NOMO-1 treated with dmso at 0.1 percent for 144 hours (cell line): ENCODE results near the gene CST6.

Experiments used
- DNase-seq: peaks from one replicate; lab custom pipeline; 2025; ENCODE audit not compliant: unreplicated experiment; lab: John Stamatoyannopoulos, UW

Gene CST6, protein sequence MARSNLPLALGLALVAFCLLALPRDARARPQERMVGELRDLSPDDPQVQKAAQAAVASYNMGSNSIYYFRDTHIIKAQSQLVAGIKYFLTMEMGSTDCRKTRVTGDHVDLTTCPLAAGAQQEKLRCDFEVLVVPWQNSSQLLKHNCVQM

DNA sequence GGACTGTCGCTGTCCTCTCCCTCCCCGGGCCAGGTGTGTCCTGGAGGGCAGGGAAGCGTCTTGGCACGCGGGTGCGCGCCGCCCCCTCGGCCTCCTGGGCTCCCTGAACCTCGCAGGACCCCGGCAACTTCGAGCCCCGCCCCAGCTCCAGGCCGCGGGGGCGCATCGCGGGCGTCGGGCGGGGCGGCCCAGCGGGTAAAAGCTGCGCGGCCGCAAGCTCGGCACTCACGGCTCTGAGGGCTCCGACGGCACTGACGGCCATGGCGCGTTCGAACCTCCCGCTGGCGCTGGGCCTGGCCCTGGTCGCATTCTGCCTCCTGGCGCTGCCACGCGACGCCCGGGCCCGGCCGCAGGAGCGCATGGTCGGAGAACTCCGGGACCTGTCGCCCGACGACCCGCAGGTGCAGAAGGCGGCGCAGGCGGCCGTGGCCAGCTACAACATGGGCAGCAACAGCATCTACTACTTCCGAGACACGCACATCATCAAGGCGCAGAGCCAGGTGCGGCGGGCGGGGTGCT is at the start of gene CST6:
TSS of gene CST6 (plus strand) at position 224 of the 519 bp plus-strand sequence. CDS start at position 261, 37 bp downstream.
- DNase-seq: no peak

DNA sequence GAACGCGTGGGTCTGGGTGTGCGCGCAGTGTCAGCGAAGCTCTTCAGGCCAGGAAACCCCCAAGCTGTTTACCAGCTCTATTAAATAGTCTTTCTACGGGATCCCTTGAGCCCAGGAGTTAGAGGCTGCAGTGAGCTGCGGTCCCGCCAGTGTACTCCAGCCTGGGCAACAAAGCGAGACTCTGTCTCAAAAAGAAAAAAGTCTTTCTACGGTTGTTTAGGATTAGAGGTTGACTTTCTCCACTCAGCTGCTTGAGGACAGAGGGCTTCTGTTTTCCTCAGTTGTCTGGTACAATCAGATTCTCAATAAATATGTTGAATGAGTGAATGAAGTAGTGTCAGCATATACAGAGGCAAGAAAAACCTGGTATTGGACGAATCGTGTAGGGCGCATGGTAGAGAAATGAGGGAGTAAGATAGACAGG is 49.7 kb upstream of the CST6 start:
- DNase-seq: no peak

DNA sequence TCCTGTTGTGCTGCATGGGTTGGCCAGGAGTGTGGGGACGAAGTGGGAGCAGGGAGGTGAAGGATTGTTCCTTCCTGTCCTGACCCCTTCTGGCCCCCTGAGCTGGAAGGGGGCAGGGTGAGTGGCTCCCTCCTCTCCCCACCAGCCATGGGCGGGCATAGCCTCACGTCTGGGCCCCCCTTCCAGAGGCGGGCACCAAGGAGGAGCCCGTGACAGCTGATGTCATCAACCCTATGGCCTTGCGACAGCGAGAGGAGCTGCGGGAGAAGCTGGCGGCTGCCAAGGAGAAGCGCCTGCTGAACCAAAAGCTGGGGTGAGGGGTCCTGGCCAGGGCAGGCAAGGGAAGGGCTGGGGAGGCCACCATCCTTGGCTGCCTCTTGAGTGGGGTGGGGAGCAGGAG is 46.9 kb upstream of the CST6 start:
- no peak for DNase-seq

DNA sequence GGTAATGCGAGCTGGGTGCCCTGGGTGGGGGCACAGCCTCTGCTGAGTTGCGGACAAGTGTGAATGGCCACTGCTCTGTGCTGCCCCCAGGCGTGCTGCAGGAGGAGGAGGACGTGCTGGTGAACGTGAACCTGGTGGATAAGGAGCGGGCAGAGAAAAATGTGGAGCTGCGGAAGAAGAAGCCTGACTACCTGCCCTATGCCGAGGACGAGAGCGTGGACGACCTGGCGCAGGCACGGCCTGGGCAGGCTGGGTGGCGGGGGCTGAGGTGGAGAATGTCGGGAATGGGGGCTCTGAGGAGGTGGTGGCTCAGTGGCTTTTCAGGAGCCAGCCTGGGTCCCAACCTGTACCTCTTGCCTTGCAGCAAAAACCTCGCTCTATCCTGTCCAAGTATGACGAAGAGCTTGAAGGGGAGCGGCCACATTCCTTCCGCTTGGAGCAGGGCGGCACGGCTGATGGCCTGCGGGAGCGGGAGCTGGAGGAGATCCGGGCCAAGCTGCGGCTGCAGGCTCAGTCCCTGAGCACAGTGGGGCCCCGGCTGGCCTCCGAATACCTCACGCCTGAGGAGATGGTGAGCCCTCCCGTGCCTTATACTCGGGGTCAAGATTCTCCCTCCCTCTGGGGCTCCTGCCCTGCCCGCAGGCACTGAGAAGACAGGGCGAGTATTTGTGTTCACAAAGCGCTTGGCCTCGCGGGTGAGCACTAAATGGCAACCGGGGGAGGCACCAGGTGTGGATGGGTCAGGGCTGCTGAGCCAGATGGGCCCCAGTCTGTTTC is 45.6 kb upstream of the CST6 start:
- DNase-seq: no peak

DNA sequence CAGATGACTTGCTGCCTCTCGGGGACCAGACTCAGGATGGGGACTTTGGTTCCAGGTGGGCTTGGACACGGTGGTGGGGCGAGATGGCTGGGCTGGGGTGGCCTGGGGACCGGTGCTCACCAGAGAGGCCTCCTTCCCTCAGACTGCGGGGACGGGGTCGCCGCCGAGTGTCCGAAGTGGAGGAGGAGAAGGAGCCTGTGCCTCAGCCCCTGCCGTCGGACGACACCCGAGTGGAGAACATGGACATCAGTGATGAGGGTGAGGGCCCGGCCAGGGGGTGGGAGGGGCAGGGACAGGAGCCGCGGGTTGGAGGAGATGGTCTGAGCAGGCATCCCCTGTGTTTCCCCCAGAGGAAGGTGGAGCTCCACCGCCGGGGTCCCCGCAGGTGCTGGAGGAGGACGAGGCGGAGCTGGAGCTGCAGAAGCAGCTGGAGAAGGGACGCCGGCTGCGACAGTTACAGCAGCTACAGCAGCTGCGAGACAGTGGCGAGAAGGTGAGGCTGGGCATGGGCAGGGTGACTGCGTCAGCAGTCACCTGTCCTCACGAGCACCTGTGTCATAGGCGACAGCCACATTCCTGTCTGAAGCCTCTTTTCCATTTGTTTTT is 44.4 kb upstream of the CST6 start:
- no peak for DNase-seq

DNA sequence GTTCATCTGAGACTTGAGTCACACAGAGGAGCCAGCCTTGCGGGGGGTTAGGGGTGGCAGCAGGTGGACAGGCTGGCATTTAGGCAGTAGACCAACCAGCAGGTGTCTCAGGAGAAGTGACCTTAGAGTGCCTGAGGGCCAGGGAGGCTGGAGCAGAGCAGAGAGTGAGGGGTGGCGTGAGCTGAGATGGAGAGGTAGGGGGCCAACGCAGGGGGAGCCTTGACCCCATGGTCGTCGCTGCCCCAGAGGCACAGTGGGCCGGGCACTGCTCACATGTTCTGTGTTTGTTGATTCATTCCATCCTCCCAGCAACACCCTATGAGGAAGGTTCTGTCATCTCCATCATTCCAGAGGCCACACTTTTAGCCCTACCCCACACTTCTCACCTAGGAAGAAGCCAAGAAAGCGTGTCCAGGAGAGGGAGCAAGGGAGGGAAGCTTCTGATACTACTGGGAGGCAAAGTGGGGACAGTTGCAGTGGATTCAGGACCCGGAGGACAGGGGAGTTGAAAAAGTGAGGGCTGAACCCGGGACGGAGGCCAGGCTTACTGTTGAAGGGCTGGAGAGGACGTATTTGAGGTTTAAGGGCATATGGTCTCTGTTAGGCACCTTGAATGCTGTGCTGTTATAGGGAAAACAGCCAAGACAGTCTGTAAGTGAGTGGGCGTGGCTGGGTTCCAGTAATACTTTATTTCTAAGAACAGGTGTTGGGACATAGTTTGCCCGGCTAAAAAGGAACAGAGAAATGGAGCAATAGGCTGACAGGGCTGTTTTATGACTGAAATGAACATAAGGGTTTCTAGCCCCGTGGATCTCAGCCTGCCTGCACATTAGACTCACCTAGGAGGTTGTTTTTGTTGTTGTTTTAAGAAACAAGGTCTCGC is 43.0 kb upstream of the CST6 start:
- DNase-seq: no peak

DNA sequence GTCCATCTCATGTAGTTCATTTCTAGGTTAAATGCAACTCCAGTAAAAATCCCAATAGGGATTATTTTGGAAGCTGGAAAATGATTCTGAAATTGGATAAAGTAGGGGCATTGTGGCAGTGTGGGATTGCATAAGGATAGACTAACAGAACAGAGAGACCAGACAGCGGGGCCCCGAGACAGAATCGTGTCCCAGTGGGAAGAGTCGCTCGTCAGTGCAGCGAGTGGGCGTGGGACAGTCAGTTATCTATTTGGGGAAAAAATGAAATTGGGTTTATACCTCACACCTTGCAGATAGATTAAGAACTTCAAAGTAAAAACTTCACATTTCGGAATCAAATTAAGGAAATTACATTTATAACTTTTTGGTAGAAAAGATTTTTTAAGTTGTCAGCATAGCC is 39.7 kb upstream of the CST6 start:
- no peak for DNase-seq

DNA sequence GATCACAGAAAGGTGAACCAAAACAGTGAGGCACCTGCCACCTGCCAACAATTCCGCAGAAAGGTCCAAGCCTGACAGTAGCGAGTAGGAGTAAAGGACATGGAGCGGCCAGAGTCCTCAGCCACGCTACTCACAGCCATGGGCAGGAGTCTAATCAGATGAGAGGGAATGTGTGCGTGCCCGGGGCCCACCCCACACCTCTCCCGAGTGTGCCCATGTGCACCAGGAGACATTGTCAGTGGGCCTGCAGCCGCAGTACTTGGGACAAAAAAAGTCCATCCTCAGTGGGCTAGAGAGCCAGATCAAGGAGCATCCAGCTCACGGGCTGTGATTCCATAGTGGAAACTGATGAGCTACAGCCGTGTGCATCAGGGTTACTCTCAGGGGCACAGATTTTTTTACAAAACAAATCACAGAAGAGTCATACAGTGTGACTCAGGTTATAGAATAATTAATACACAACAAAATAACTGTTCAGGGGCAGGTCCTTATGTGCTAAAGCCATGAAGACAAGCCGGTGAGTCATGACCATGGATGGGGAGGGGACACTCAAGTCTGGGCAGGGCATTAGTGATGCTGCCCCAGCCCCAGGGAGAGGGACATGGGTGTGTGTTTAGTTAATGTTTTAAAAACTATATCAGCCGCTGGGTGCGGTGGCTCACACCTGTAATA is 38.2 kb upstream of the CST6 start:
- DNase-seq: no peak

DNA sequence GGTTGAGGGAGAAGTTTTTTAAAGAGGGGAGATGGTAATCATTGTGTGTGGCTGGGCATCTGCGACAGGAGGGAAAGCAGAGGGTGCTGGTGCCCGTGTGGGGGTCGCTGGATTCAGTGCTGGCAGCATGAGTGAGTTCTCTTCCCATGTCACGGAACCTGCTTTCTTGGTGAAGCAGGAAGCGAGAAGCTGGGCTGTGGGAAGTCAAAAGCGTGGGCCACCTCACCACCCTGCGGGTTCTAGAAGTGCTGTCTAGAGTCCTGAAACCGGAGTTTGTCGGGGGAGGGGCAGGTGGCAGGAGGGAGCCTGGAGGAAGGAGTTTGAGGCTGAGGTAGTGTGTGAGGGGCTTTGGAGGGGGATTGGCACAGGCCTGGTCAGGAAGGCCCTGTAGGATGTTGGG is 36.0 kb upstream of the CST6 start:
- DNase-seq: no peak

DNA sequence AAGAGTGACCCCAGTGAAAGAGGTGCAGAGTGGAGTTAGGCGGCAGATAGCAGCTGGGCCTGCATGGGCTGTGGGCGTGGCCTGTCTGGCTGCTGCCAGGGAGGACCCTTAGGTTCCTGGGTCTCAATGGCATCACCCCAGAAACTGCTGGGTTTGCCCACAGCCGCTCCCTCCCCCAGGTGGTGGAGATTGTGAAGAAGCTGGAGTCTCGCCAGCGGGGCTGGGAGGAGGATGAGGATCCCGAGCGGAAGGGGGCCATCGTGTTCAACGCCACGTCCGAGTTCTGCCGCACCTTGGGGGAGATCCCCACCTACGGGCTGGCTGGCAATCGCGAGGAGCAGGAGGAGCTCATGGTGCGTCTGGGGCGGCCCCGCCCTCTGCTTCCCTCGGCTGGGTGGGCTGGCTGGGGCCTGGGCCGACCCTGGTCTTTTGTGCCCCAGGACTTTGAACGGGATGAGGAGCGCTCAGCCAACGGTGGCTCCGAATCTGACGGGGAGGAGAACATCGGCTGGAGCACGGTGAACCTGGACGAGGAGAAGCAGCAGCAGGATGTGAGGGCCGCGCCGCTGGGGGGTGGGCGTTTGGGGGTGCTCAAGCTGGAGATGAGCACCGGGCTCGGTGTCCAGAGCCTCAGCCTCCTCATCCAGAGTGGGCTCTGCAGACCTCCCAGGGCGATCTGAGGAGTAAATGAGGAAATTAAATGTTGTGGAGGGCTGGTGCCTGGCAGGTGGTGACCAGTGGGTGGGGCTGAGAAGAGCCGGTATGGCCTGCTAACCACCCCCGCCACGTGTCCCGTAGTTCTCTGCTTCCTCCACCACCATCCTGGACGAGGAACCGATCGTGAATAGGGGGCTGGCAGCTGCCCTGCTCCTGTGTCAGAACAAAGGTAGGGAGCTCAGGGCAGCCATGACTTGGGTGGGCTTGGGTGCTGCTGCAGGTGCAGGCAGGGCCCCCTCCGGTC is 35.3 kb upstream of the CST6 start:
- DNase-seq: no peak

DNA sequence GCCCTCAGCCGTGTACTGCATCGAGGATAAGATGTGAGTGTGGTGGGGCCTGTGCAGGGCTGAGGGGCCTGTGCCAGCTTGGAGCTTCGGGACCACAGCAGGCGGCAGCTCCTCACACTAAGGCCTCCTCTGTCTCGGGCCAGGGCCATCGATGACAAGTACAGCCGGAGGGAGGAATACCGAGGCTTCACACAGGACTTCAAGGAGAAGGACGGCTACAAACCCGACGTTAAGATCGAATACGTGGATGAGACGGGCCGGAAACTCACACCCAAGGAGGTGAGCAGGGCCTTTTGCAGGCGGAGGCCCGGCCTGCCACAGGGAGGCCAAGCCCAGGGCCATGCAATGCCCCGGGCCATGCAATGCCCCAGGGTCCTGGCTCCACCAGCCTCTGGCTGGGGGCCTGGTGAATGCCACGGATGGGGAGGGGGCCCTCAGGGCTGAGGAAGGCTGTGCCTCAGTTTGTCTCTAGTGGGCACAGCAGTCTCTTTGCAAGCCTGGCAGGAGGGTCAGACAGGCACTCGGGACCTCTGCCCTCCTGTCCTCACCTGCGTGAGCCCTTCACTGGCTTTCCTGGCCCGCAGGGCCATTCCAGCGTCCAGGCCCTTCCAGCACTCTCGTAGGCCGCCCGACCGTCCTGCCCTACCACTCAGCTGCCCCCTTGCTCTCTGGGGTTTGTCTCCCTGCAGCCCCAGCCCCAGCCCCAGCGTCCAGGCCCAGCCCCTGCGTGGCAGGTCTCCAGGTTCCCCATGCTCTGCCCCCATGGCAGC is 34.0 kb upstream of the CST6 start:
- no peak for DNase-seq

DNA sequence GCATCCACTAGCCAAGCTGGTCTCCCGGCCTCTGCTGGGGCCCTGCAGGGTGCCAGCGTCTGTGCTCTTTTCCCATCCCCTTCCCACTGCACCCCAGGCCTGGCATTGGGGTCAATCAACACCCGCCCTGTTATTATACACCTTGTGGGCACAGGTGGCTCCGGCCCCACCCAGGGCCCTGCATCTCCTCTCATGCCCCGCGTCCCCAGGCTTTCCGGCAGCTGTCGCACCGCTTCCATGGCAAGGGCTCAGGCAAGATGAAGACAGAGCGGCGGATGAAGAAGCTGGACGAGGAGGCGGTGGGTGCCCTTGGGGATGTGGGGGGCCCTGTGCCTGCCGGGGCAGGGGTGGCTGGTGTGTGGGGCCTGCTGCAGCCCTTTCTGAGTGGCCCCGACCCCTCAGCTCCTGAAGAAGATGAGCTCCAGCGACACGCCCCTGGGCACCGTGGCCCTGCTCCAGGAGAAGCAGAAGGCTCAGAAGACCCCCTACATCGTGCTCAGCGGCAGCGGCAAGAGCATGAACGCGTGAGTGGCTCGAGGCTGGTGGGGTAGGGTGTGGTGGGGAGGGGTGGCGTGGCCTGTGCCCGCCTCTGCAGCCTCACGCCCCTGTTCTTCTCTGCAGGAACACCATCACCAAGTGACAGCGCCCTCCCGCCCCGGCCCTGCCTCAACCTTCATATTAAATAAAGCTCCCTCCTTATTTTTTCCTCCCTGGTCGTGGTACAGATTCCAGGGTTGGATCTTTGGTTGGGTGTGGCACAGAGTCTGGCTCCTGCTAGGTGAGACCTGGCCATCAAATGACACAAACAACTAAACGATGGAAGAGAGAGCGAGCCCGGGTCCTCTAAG is 33.2 kb upstream of the CST6 start:
- DNase-seq: no peak

DNA sequence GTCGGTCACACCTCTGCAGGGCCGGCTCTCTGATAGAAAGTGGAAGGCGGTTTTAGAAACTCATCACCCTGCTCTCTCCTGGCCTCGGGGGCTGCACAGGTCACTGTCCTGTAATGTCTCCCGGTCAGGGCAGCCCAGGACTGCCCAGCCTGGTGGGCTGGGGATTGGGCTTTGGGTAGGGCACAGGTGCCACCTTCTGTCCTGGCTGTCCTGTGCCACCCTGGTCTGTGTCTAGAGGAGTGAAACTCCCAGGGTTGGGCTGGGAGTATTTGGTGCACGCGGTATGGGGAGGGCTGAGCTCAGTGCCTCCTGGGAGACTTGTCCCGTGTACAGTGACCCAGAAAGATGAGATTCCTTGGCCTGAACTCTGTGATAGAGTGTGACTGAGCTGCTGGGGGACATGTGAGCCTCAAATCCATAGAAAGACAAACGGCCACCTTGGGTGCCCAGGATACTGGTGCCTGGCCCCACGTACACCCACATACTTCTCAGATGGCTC is 32.5 kb upstream of the CST6 start:
- DNase-seq: no peak

DNA sequence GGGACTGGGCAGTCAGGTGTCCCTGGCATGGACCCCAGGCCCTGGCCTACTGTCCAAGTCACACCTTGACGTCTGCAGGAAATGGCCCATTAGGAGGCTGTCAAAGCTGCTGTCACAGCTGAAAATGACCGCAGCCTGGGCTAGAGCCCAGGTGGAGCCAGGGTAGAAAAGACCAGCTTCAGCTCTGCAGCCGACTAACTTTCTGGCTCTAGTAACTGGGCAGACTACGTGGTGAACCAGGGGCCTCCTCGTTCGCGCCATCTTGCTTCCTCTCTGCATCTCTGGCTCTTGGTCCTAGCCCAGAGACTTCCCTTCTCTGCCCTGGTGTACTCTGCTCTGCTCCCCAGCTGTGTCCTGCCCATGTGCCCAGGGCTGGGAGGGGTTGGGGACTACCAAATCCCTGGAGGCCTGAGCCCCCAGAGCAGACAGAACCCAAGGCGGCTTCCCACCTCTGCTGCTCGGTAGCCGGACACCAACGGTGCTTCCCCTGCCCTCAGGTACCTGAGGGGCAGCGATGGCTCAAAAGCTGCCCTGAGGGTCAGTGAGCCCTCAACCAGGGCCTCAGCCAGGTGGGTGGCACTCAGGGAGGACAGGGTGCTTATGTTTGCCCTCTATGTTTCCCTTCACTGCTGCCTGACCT is 30.6 kb upstream of the CST6 start:
- no peak for DNase-seq

DNA sequence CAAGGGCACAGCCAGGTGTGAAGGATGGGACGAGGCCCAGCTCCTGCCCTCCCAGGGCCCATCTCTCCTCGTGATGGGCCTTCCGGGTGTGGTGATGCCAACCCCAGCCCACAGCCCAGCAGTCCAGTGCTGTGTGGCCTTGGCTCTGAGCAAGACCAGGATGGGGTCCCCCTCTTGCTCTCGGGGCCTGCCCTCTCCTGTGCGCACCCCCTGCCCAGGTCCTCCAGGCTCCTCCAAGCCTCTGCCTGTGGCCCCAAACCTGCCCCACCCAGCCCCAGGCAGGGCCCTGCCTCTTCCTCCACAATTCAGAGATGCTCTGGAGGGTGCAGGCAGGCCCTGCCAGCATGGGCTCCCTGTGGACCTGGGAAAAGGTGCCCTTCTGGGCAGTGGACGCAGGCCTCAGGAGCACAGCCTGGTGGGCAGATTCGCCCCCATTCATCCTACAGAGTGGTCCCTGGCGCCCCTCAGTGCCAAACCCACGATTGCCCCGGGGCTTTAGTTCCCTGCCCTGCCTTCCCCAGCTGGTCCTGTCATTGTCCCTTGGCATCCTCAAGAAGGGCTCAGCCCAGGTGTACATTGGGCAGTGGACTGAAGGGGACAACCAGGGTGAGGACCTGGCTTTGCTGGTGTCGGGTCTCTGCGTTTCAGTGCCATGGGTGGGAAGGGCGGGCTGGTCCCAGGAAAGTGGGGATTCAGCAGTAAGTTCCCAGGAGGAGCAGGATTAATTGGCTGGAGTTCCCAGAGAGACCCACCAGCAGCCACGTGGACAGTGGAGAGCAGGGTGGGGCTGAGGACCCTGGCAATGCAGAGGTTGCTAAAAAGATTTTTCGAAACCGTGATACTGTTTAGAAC is 29.6 kb upstream of the CST6 start:
- DNase-seq: no peak

DNA sequence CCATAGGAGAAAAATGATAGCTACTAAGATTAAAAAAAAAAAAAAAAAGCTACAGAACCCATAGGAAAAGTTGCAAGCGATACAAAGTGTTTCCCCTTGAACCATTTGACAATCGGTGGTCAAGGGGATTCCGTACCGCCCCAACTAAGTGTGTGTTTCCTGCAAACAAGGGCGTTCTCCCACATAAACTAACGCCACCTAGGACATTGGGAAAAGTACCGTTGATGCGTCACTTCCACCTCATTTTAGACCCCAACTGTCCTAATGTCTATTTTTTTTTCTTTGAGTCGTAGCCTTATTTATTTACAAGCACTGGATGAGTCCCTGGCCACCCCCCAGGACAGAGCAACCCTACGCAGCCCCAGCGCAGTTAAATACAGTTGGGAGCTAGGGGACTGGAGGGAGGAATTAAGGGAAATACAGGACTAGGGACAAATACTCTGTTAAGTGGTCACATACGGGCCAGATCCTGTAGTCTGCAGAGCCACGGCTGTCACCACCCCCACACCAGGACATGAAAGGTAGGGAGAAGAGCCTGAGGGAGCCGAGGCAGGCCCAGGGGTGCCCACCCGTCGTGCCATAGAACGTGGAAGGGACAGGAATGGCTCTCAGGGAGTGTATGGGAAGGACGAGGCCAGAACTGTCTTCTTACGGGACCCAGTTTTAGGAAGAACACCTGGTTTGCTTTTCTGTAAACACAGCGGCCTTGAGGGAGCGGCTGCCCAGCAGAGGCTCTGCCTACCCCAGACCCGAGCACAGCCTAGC is 28.8 kb upstream of the CST6 start:
- DNase-seq: no peak
